Activated naive CD4-positive, alpha-beta T cell treated with anti-CD3 and anti-CD28 coated beads, Interleukin-2, amount 50 U/mL, for 72 hours (primary cell): ENCODE measurements around the gene RNF141. TPM values are rescaled to one million over a fixed set of nuclear protein-coding genes. Genes with fewer than 3 reads are reported as not detected.

Source experiments
- ATAC-seq, 2 donors: fragments of 150-1000 bp; cut with Tn5 transposase; 2 replicates each; pipeline ENCODE4 v1.10.0; 2021; ENCODE audit warnings: mild to moderate bottlenecking in 2 of 2, moderate library complexity in 2 of 2
- DNase-seq, 2 donors: peaks; one replicate each; pipeline ENCODE4 v3.0.0; 2021 to 2022; ENCODE audit warnings: low spot score in 2 of 2
- H3K27ac Mint-ChIP-seq, 2 donors: one replicate each; pipeline ENCODE4 v1.8.0; 2022; ENCODE audit warnings: mild to moderate bottlenecking in 2 of 2, mixed read lengths in 2 of 2
- H3K36me3 Mint-ChIP-seq, 2 donors: one replicate each; pipeline ENCODE4 v1.8.0; 2022; ENCODE audit warnings: mixed read lengths in 2 of 2
- H3K9me3 Mint-ChIP-seq, 2 donors: one replicate each; pipeline ENCODE4 v1.8.0; 2022; ENCODE audit warnings: mixed read lengths in 2 of 2
- total RNA-seq, 2 donors: library from RNA; stranded (reverse); gene quantifications; one replicate each; pipeline ENCODE4 v1.2.3, GENCODE V29; 2022

Gene RNF141
- total RNA-seq, 2 donors from 2014 or later: 9.1 to 12.2 TPM

DNA sequence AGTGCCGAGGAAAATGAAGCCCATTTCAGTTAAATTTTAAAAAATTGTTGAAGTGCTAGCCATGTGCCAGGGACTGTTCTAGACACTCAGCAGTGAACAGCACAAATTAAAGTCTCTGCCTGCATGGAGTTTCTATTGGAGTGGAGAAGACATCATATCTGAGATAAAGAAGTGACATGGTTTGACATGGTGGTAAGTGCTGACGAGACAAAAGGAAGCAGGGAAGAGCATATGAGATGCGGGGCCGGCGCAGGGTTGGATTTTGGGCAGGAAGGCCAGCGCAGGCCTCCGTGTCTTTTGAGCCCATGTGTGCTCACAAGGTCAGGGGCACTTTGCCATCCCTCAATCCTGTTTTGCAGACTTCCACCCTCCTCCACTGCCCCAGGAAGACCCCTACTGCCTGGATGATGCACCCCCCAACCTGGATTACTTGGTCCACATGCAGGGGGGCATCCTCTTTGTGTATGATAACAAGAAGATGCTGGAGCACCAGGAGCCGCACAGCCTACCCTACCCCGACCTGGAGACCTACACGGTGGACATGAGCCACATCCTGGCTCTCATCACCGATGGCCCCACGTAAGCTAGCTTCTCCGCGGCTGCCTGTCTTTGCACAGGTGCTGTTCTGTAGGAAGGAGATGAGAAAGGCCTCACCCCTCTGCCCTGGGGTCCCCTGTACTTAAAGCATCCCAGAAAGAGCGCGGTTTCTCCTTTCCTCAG lies 56.4 kb downstream of the RNF141 start:
- H3K36me3 Mint-ChIP-seq: peaks cover 4 to 17% of the 10 kb centered on the region in 2 donors
- ATAC-seq: no peak

DNA sequence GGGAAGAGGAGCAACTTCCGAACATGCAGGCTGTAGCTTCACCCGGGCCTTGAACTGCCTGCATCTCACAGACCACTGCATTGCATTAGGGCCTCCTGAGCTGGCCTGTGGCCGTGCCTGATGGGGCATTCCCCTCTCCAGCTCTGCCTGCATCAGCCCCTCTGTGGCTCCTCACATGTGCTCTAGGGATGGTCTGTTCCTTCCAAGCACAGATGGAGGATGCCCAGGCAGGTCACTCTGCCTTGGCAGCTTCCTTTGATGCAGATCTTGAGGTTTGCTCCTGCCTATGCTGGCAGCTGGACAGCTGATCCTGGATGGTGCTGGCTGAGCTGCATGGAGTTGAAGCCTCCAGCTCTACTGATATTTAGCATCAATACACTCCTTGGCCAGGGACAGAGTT lies 57.4 kb downstream of the RNF141 start:
- Mint-ChIP-seq H3K27ac (no peak overlapping the region), H3K9me3 (no peaks in the 10 kb centered on the region), H3K36me3 (peaks cover 4 to 17% of the 10 kb centered on the region in 2 donors)
- no peak for DNase-seq
- ATAC-seq: no peak

More for the DNA sequence above, 56.4 kb downstream of the RNF141 start:
- DNase-seq: no peak
- Mint-ChIP-seq H3K27ac (no peak overlapping the region), H3K9me3 (no peaks in the 10 kb centered on the region)

DNA sequence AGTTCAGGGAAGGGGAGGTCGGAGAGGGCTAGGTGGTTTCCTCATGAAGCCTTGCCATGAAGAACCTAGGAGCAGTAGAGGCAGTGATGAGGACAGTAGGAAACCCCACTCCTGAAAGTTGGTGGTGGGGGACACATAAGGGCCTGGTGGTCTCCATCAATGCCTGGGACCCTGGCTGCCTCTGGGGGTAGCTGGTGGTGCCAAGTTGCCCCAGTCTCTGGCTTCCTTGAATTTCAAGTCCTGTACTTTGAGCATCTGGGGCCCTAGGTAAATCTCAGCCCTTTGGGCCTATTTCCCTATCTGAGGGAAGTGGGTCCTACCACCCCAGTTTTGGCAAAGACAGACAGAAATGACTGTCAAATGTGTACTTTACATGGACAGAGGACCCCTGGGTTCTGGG lies 57.8 kb downstream of the RNF141 start:
- peaks cover 4 to 13% of the 10 kb centered on the region in 2 donors for H3K36me3 Mint-ChIP-seq
- DNase-seq (no peak), ATAC-seq (no peak)
- H3K9me3 Mint-ChIP-seq: no peaks in the 10 kb centered on the region
- no peak overlapping the region for H3K27ac Mint-ChIP-seq

DNA sequence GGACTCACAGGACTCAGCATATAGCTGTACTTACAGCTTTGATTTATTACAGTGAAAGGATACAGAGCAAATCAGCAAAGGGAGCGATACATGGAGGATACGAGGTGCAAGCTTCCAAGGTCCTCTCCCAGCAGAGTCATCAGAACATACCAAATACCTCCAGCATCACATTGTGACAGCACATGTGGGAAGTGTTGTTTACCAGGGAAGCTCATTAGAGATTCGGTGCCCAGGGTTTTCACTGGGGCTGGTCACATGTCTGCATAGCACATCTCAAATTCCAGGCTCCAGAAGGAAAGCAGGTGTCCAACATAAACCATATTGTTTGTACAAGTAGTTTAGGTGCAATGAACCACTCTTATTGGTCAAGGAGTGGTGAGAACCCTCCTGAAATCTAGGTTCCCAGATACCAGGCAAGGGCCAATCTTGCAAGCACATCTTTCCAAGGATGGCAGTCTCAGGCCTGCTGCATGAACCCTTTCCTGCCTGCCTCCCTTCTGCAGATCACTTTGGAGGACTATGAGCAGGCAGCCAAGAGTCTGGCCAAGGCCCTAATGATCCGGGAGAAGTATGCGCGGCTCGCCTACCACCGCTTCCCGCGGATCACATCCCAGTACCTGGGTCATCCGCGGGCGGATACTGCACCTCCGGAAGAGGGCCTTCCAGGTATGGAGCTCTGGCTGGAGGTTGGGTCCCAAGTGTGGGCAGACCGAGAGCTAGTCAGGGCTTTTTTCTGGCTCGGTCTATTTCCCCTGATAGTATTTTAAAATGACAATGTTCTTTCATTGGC lies 59.2 kb downstream of the RNF141 start:
- no peak for DNase-seq
- H3K9me3 Mint-ChIP-seq: no peaks in the 10 kb centered on the region
- ATAC-seq: no peak
- H3K36me3 Mint-ChIP-seq: peaks cover 4 to 5% of the 10 kb centered on the region in 2 donors
- H3K27ac Mint-ChIP-seq: peak overlapping the region in 1 of 2 donors; percentile 72

DNA sequence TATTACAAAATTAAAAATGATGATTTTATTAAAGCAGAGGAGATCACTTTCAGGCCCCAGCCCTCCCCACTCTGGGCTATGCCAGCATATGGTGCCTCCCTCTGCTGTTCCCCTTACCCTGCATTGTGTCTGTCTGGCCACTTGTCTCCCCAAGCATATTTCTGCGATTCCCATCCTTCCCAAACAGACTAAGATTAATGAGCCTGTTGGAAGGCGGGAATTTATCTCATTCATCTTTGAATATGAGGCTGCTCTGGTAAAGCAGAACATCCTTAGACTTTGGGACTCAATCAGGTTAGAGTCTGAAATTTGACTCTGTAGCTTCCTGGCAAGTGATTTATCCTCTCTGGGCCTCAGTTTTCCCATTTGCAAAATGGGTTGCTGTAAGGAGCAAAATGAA lies 60.2 kb downstream of the RNF141 start:
- no peak overlapping the region for H3K27ac Mint-ChIP-seq
- no peak for ATAC-seq
- no peak for DNase-seq
- H3K9me3 Mint-ChIP-seq: no peaks in the 10 kb centered on the region
- H3K36me3 Mint-ChIP-seq: peaks cover 4 to 6% of the 10 kb centered on the region in 2 donors

DNA sequence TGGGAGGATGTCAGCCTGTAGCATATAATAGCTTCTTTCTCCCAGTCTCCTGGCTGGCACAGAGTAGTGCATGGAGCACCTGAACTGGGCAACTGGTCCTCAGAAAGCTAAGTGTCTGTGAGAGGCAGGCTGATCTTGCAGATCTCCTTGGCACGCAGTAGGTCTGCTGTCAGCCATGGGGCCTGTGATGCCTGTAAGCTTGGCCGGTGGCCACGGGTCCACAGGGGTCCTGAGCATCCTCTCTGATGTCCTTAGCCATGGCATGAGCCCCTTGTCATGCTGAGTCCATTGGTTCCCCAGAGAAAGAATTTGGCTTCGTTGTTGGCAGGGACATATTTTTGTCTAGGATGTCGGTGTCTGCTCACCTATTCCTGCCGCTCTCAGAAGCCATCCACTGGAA lies 61.0 kb downstream of the RNF141 start:
- Mint-ChIP-seq H3K36me3 (peaks cover 4 to 11% of the 10 kb centered on the region in 2 donors), H3K9me3 (no peaks in the 10 kb centered on the region), H3K27ac (peak overlapping the region in 1 of 2 donors; percentile 81)
- DNase-seq: no peak
- ATAC-seq: no peak

DNA sequence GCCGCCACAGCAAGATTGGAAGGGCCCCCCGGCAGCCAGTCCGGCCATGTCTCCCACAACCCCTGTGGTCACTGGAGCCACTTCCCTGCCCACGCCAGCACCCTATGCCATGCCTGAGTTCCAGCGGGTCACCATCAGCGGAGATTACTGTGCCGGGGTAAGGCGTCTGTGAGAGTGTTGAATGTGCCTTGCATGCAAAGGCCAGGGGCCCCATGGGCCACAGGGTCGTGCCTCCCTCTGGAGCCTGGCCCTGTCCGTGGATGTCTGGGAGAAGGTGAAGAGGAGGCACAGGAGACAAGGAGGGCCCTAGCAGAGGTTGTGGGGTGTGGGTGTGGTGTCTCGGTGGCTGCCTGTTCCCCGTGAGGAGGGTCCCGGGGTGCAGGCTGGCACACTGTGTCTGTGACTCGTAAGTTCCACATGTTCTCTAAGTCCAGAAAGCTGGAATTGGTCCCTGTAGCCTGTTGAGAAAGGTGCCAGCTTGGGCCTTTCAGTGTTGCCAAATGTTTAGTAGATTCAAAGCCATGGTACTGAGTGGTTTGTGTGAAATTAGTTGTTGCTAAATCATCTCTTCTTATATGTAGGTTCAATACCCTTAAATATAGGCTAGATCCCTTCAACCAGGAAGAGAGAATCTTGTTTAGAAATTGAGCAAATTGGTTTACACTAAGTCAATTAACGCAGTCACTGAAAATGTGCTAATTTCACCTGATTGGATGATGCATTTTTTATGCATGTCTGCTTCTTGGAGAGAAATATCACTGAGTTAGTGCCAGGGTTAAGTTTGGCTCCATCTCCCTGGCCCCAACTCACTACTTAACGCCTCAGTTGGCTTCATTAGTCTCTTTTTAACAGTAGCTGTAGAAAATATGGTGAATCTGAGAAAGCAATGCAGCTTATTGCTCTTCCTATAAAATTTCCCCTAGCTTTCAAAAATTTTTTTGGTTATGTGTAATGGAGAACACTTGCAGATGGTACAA lies 62.1 kb downstream of the RNF141 start:
- no peaks in the 10 kb centered on the region for H3K9me3 Mint-ChIP-seq
- peaks cover 4 to 22% of the 10 kb centered on the region in 2 donors for H3K36me3 Mint-ChIP-seq

DNA sequence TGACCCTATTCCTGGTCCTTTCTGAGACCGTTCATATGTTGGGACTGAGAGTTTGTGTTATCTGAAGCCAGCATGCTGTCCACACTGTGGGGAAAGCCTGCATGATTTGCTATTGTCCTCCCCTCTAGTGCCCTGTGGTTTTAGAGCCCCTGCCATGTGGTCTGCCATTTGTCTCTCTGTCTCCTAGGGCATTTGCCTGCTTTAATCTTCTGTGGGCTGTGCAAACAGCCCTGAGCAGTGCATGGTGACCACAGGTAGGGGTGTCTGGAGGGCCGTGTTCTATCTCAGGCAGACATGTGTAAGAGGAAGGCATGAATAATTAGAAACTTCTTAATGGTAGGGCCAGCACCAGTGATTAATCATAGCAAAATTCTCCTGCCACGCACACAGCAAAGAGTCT lies 62.9 kb downstream of the RNF141 start:
- Mint-ChIP-seq H3K36me3 (peaks cover 4 to 22% of the 10 kb centered on the region in 2 donors), H3K27ac (peak overlapping the region; percentile 19 to 44), H3K9me3 (no peaks in the 10 kb centered on the region)
- ATAC-seq (peak in 1 of 2 donors; percentile 80), DNase-seq (peak in 1 of 2 donors; percentile 44)

More for the DNA sequence above, 62.1 kb downstream of the RNF141 start:
- H3K27ac Mint-ChIP-seq: peak overlapping the region; percentile 19 to 44
- DNase-seq (peak in 1 of 2 donors; percentile 52), ATAC-seq (no peak)

DNA sequence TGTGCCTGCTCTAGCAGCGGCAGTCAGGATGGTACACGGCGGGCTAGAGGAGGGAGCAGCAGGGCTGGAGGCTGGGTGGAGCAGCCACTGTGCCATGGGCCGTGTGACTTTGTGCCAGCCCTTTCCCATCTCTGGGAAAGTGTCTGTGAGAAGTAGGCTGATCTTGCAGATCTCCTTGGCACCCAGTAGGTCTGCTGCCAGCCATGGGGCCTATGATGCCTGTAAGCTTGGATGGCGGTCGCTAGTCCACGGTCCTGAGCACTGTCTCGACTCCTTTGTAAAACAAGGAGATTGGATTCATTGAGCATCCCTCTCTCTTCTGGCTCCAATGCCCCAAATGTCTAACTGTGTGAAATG lies 63.3 kb downstream of the RNF141 start:
- Mint-ChIP-seq H3K36me3 (peaks cover 4 to 22% of the 10 kb centered on the region in 2 donors), H3K9me3 (no peaks in the 10 kb centered on the region), H3K27ac (peak overlapping the region in 1 of 2 donors; percentile 44)
- peak in 1 of 2 donors; percentile 38 for DNase-seq
- no peak for ATAC-seq

DNA sequence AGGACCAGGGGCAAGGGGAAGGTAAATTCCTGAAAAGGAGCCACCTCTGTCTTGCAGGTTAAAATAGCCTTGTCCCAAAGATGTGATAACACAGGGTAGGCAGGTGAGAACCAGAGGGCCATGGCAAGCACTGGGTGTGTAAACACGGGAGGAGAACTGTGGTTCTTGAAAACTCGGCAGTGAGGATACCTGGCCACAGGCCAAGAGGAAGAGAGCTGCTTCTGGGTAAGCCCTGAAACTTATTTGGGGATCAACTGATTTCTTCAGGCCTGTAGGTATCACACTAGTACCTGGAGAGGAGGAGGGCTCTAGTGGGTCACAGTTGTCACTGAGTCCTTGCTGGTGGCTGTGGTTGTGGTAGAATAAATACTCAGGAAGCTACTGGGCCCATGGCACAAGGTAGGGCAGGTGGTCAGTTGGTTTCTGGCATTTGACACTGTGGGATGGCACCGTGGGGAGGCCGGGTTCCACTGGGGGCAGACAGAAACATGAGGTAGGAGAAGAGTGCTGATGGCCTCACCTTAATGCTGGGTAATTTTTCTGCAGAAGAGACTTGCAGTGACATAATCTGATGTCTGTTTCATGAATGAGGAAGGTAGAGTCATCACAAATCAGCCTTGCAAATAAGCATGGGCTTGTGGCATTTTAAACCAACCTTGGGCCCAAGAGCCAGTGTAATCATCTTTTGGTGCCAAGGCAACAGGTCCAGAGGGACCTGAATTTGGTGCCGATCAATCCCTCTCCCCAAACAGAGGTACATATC lies 63.9 kb downstream of the RNF141 start:
- DNase-seq (peak in 1 of 2 donors; percentile 39), ATAC-seq (no peak)
- Mint-ChIP-seq H3K27ac (peak overlapping the region; percentile 27 to 72), H3K36me3 (peaks cover 4 to 22% of the 10 kb centered on the region in 2 donors), H3K9me3 (no peaks in the 10 kb centered on the region)

DNA sequence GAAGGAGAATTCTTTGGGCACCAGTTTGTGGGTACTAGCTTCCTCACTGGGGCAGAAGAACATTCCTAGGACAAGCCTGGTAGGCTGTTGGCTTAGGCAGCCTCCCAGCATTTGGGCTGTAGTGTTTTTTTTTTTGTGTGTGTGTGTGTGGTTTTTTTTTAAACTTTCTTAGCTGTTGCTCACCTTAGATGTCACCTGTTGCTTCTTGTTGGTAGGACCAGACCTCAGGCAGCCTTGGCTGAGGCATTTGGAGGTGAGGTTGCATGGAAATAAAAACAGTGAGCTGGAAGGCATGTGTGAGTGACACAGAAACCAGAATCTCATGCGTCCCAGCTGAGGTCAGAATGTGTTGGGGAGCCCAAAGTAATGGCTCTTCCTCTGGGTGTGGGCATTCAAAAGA lies 64.6 kb downstream of the RNF141 start:
- ATAC-seq: no peak
- peaks cover 3 to 23% of the 10 kb centered on the region in 2 donors for H3K36me3 Mint-ChIP-seq
- no peaks in the 10 kb centered on the region for H3K9me3 Mint-ChIP-seq
- H3K27ac Mint-ChIP-seq: peak overlapping the region; percentile 27 to 72
- DNase-seq: peak in 1 of 2 donors; percentile 41

DNA sequence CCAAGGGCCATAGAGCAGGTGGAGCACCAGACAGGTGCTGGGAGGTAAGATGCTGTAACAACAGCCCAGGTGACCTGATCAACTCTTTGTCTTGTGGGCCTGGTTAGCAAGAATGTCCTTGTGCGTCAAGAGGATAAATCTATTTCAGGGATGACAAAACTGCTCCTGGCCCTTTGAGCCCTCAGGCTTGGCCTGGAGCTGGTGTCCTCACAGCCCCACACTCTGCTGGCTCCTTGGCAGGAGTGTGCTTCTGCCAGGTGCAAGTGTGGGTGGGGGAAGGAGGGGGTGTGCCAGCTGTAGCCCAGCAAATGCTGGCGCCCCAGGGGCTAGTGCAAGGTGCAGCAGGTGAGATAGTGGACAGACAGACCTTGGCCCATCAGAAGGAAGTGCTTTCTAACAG lies 66.4 kb downstream of the RNF141 start:
- Mint-ChIP-seq H3K27ac (peak overlapping the region; percentile 61 to 81), H3K36me3 (peaks cover 0 to 35% of the 10 kb centered on the region in 2 donors), H3K9me3 (no peaks in the 10 kb centered on the region)
- ATAC-seq: no peak
- DNase-seq: peak in 1 of 2 donors; percentile 18

DNA sequence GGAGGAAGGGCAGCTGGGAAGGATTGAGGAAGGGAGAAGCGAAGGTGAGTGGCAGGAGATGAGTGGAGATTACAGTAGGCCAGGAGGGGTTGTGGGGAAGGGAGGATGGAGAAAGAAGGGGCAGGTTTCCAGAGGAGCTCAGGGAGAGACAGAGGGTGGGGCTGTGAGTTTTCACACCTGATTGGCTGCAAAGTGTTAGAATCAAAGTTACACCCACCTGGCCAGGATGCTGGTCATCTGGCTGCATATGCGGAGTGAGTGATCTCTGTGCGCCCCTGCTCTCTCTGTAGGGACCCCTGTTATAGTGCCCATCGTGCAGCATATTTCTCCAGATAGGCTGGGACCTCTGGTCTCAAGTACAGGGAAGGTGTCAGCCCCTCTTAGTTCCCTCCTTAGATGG lies 67.6 kb downstream of the RNF141 start:
- peaks cover 6 to 46% of the 10 kb centered on the region in 2 donors for H3K36me3 Mint-ChIP-seq
- no peak for ATAC-seq
- peak overlapping the region in 1 of 2 donors; percentile 61 for H3K27ac Mint-ChIP-seq
- H3K9me3 Mint-ChIP-seq: peaks cover 7 to 10% of the 10 kb centered on the region in 2 donors
- DNase-seq: no peak

DNA sequence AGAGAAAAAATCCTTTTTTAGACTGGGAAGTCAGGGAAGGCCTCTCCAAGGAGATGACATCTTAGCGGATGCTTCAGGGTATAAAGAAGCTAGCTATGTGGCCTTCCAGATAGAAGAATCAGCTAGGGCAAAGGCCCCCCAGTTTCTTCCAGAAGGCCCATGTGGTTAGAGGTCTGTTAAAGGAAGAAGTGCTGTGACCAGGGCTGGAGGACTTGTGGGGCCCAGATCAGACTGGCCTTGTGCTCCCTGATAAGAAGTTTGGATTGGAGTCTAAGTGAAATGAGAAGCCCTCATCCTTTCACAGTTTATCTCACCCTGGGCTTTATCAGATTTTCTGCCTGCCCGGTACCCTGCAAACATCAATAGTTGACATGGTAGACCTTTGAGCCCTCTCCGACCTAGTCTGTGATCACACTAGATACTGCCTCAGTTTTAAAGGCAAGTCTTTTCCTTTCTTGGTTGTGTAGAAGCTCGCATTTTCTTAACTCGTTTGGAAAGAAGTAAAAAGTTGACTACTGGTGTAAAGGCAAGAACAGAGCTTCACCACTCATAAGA lies 78.2 kb downstream of the RNF141 start:
- H3K36me3 Mint-ChIP-seq: peaks cover 36 to 38% of the 10 kb centered on the region in 2 donors
- DNase-seq (no peak), ATAC-seq (no peak)
- peaks cover 4 to 5% of the 10 kb centered on the region in 2 donors for H3K9me3 Mint-ChIP-seq
- no peak overlapping the region for H3K27ac Mint-ChIP-seq
